Measurements from ENCODE around the gene ZSWIM6.

The ZSWIM6 gene

GRCh38 chr5:61350535-61350934 lies 18.5 kb downstream of the ZSWIM6 start:
- no peak overlapping the region for H3K27ac ChIP-seq
- no peak overlapping the region for H3K4me3 ChIP-seq

- Histone ChIP-seq H3K4me3 (no peak overlapping the region), H3K27ac (no peak overlapping the region)
Observed at GRCh38 chr5:61351733-61352132, 19.7 kb downstream of the ZSWIM6 start.

GRCh38 chr5:61352180-61352579 lies 20.1 kb downstream of the ZSWIM6 start:
- no peak overlapping the region for H3K27ac ChIP-seq
- H3K4me3 ChIP-seq = no peak overlapping the region

GRCh38 chr5:61352612-61353156 lies 20.6 kb downstream of the ZSWIM6 start:
- Histone ChIP-seq H3K4me3 (no peak overlapping the region), H3K27ac (no peak overlapping the region)

- Histone ChIP-seq H3K27ac (no peak overlapping the region), H3K4me3 (no peak overlapping the region)
Observed at GRCh38 chr5:61353293-61353692, 21.2 kb downstream of the ZSWIM6 start.

- no peak overlapping the region for H3K27ac ChIP-seq
- H3K4me3 ChIP-seq = no peak overlapping the region
Observed at GRCh38 chr5:61354199-61354598, 22.1 kb downstream of the ZSWIM6 start.

GRCh38 chr5:61357745-61358144 lies 25.7 kb downstream of the ZSWIM6 start:
- no peak overlapping the region for H3K27ac ChIP-seq
- no peak overlapping the region for H3K4me3 ChIP-seq

- no peak overlapping the region for H3K4me3 ChIP-seq
- H3K27ac ChIP-seq = no peak overlapping the region
Observed at GRCh38 chr5:61362796-61363368, 30.8 kb downstream of the ZSWIM6 start.

- no peak overlapping the region for H3K27ac ChIP-seq
- no peak overlapping the region for H3K4me3 ChIP-seq
Observed at GRCh38 chr5:61363401-61364114, 31.5 kb downstream of the ZSWIM6 start.

GRCh38 chr5:61366497-61367240 lies 34.6 kb downstream of the ZSWIM6 start:
- Histone ChIP-seq H3K27ac (no peak overlapping the region), H3K4me3 (no peak overlapping the region)

- H3K27ac ChIP-seq = no peak overlapping the region
- H3K4me3 ChIP-seq = no peak overlapping the region
Observed at GRCh38 chr5:61370506-61370905, 38.4 kb downstream of the ZSWIM6 start.

- Histone ChIP-seq H3K4me3 (no peak overlapping the region), H3K27ac (no peak overlapping the region)
Observed at GRCh38 chr5:61371474-61371873, 39.4 kb downstream of the ZSWIM6 start.

- Histone ChIP-seq H3K4me3 (no peak overlapping the region), H3K27ac (no peak overlapping the region)
Observed at GRCh38 chr5:61379677-61380076, 47.6 kb downstream of the ZSWIM6 start.

GRCh38 chr5:61381968-61382367 lies 49.9 kb downstream of the ZSWIM6 start:
- Histone ChIP-seq H3K27ac (no peak overlapping the region), H3K4me3 (no peak overlapping the region)

GRCh38 chr5:61385627-61386026 lies 53.6 kb downstream of the ZSWIM6 start:
- Histone ChIP-seq H3K4me3 (no peak overlapping the region), H3K27ac (no peak overlapping the region)

- H3K27ac ChIP-seq = no peak overlapping the region
- no peak overlapping the region for H3K4me3 ChIP-seq
Observed at GRCh38 chr5:61386045-61386800, 54.2 kb downstream of the ZSWIM6 start.

- H3K27ac ChIP-seq = no peak overlapping the region
- no peak overlapping the region for H3K4me3 ChIP-seq
Observed at GRCh38 chr5:61389609-61390008, 57.6 kb downstream of the ZSWIM6 start.

- H3K27ac ChIP-seq = no peak overlapping the region
- no peak overlapping the region for H3K4me3 ChIP-seq
Observed at GRCh38 chr5:61394078-61394704, 62.1 kb downstream of the ZSWIM6 start.

GRCh38 chr5:61394793-61395192 lies 62.7 kb downstream of the ZSWIM6 start:
- Histone ChIP-seq H3K27ac (no peak overlapping the region), H3K4me3 (no peak overlapping the region)

GRCh38 chr5:61397238-61397637 lies 65.2 kb downstream of the ZSWIM6 start:
- no peak overlapping the region for H3K4me3 ChIP-seq
- no peak overlapping the region for H3K27ac ChIP-seq
